Fibroblast of skin of left quadriceps (primary cell): Measurements from ENCODE around the gene VAT1L.

Experiments used
- DNase-seq, 2 experiments: peaks; one replicate each; pipeline ENCODE4 v3.0.0-alpha.2; 2013; ENCODE audit warnings: low read depth in 2 of 2

Gene VAT1L

GRCh38 chr16:77788181-77789084 lies at the start of gene VAT1L:
Gene VAT1L, plus strand, starts transcription at chr16:77788564. Its CDS starts 119 bp downstream, at chr16:77788683.
- peak; percentile 26 to 31 for DNase-seq

GRCh38 chr16:77738706-77739558 lies 49.4 kb upstream of the VAT1L start:
- DNase-seq: no peak

- no peak for DNase-seq
These were observed 48.8 kb upstream of the VAT1L start for GRCh38 chr16:77739559-77739892.

GRCh38 chr16:77744141-77744540 lies 44.2 kb upstream of the VAT1L start:
- DNase-seq: no peak

GRCh38 chr16:77745972-77746371 lies 42.4 kb upstream of the VAT1L start:
- DNase-seq: no peak

GRCh38 chr16:77748421-77749005 lies 39.9 kb upstream of the VAT1L start:
- no peak for DNase-seq

GRCh38 chr16:77749415-77749814 lies 38.9 kb upstream of the VAT1L start:
- no peak for DNase-seq

GRCh38 chr16:77758046-77758445 lies 30.3 kb upstream of the VAT1L start:
- DNase-seq: no peak

GRCh38 chr16:77758508-77758907 lies 29.9 kb upstream of the VAT1L start:
- no peak for DNase-seq

GRCh38 chr16:77759201-77759600 lies 29.2 kb upstream of the VAT1L start:
- DNase-seq: no peak

- DNase-seq: no peak
These were observed 28.5 kb upstream of the VAT1L start for GRCh38 chr16:77759821-77760220.

GRCh38 chr16:77760800-77761199 lies 27.6 kb upstream of the VAT1L start:
- no peak for DNase-seq

- no peak for DNase-seq
These were observed 27.2 kb upstream of the VAT1L start for GRCh38 chr16:77761204-77761603.

GRCh38 chr16:77762262-77762661 lies 26.1 kb upstream of the VAT1L start:
- DNase-seq: no peak

- DNase-seq: no peak
These were observed 24.4 kb upstream of the VAT1L start for GRCh38 chr16:77763994-77764393.

- DNase-seq: no peak
These were observed 21.2 kb upstream of the VAT1L start for GRCh38 chr16:77767211-77767610.

GRCh38 chr16:77767826-77768225 lies 20.5 kb upstream of the VAT1L start:
- DNase-seq: no peak

GRCh38 chr16:77775911-77776909 lies 12.2 kb upstream of the VAT1L start:
- no peak for DNase-seq

- DNase-seq: no peak
These were observed 10.6 kb upstream of the VAT1L start for GRCh38 chr16:77777745-77778144.

GRCh38 chr16:77780378-77780837 lies 8.0 kb upstream of the VAT1L start:
- DNase-seq: peak; percentile 87 to 90

- no peak for DNase-seq
These were observed 7.3 kb upstream of the VAT1L start for GRCh38 chr16:77781091-77781490.
